ENCODE measurements around the gene TMEM132D. TPM values are rescaled to one million over a fixed set of nuclear protein-coding genes. Genes with fewer than 3 reads are reported as not detected.

TMEM132D gene
- total RNA-seq, 1 donor from 2014 or later, result not detected

- no peaks in the 10 kb centered on the region for H3K36me3 ChIP-seq
- H3K27ac ChIP-seq, result no peak overlapping the region
- H3K27me3 ChIP-seq, result no peaks in the 10 kb centered on the region
- TF ChIP-seq POLR2A (IDR thresholded peaks at IDR 0.05), result no peak
- TF ChIP-seq POLR2AphosphoS5 (IDR thresholded peaks at IDR 0.05; ENCODE audit: insufficient read depth in 1 of 2, low read depth in 1 of 2), result no peak
- TF ChIP-seq, protein P1, sequence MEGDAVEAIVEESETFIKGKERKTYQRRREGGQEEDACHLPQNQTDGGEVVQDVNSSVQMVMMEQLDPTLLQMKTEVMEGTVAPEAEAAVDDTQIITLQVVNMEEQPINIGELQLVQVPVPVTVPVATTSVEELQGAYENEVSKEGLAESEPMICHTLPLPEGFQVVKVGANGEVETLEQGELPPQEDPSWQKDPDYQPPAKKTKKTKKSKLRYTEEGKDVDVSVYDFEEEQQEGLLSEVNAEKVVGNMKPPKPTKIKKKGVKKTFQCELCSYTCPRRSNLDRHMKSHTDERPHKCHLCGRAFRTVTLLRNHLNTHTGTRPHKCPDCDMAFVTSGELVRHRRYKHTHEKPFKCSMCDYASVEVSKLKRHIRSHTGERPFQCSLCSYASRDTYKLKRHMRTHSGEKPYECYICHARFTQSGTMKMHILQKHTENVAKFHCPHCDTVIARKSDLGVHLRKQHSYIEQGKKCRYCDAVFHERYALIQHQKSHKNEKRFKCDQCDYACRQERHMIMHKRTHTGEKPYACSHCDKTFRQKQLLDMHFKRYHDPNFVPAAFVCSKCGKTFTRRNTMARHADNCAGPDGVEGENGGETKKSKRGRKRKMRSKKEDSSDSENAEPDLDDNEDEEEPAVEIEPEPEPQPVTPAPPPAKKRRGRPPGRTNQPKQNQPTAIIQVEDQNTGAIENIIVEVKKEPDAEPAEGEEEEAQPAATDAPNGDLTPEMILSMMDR (IDR thresholded peaks at IDR 0.05), result no peak
- no peak for DNase-seq (ENCODE audit: extremely low spot score in 2 of 2)
- H3K9me3 ChIP-seq, result no peaks in the 10 kb centered on the region
- no peak overlapping the region for H3K4me3 ChIP-seq
- intact Hi-C loops (cut with DNase I), result no loop called here
- no peaks in the 10 kb centered on the region for H3K4me1 ChIP-seq
These were observed 296.1 kb downstream of the TMEM132D start for GRCh38 chr12:129607756-129608155.

- Histone ChIP-seq H3K27me3 (no peaks in the 10 kb centered on the region), H3K4me1 (no peaks in the 10 kb centered on the region), H3K4me3 (no peak overlapping the region), H3K9me3 (no peaks in the 10 kb centered on the region), H3K36me3 (no peaks in the 10 kb centered on the region), H3K27ac (no peak overlapping the region)
- DNase-seq (ENCODE audit: extremely low spot score in 2 of 2), result no peak
- TF ChIP-seq POLR2AphosphoS5 (IDR thresholded peaks at IDR 0.05; ENCODE audit: insufficient read depth in 1 of 2, low read depth in 1 of 2), result no peak
- TF ChIP-seq, protein P1 (IDR thresholded peaks at IDR 0.05), result no peak
- no peak for TF ChIP-seq POLR2A (IDR thresholded peaks at IDR 0.05)
- intact Hi-C loops (cut with DNase I), result no loop called here
These were observed 296.5 kb downstream of the TMEM132D start for GRCh38 chr12:129607301-129607700.

DNA sequence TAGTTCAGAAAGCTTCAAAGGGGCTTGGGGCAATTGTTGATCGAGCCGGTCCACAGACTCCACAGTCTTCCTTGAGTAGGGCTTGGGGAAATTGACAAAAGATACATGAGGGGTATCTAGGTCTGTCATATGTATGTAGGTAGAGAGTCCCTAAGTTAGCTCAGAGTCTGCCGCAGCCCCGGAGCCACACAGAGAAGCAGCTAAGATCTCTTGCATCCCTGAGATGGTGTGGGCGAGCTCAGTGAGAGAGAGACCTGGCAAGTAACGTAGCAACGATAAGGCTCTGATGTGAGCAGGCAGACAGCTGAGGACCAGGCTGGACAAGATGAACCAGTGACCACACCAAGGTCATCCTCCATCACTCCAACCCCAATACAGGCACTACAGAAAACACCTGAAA is 297.6 kb downstream of the TMEM132D start:
- intact Hi-C loops (cut with DNase I), result no loop called here
- no peaks in the 10 kb centered on the region for H3K36me3 ChIP-seq
- TF ChIP-seq POLR2A (IDR thresholded peaks at IDR 0.05), result no peak
- H3K9me3 ChIP-seq, result no peaks in the 10 kb centered on the region
- no peak for DNase-seq (ENCODE audit: extremely low spot score in 2 of 2)
- H3K27me3 ChIP-seq, result no peaks in the 10 kb centered on the region
- no peak overlapping the region for H3K4me3 ChIP-seq
- no peaks in the 10 kb centered on the region for H3K4me1 ChIP-seq
- no peak overlapping the region for H3K27ac ChIP-seq

DNA sequence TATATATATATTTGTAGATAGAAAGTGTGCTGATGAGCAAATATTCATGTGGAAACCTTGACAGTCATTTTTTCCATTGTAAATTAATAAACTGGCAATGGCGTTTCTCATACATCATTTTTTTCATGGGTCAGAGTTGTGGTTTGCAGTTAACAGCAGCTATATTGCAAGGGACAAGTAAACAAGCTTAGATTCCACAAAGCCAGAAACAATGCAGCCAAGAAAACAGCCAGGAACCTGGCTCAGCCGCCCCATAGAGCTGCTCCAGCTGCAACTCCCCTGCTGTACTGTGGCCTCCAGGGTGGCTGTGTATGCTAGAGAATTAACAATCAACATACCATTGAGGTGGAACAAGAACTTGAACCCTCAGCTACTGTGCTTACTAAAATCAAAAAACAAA is 298.2 kb downstream of the TMEM132D start:
- TF ChIP-seq POLR2AphosphoS5 (IDR thresholded peaks at IDR 0.05; ENCODE audit: insufficient read depth in 1 of 2, low read depth in 1 of 2) (no peak), POLR2A (IDR thresholded peaks at IDR 0.05) (no peak)
- TF ChIP-seq, protein P1 (IDR thresholded peaks at IDR 0.05), result no peak
- H3K4me1 ChIP-seq, result no peaks in the 10 kb centered on the region
- H3K27me3 ChIP-seq, result no peaks in the 10 kb centered on the region
- intact Hi-C loops (cut with DNase I), result no loop called here
- no peak for DNase-seq (ENCODE audit: extremely low spot score in 2 of 2)
- H3K36me3 ChIP-seq, result no peaks in the 10 kb centered on the region
- no peak overlapping the region for H3K4me3 ChIP-seq
- no peaks in the 10 kb centered on the region for H3K9me3 ChIP-seq
- no peak overlapping the region for H3K27ac ChIP-seq

- no peak for DNase-seq (ENCODE audit: extremely low spot score in 2 of 2)
- TF ChIP-seq POLR2AphosphoS5 (IDR thresholded peaks at IDR 0.05; ENCODE audit: insufficient read depth in 1 of 2, low read depth in 1 of 2) (no peak), POLR2A (IDR thresholded peaks at IDR 0.05) (no peak)
- TF ChIP-seq, protein P1 (IDR thresholded peaks at IDR 0.05), result no peak
- no peak overlapping the region for H3K4me3 ChIP-seq
- no peaks in the 10 kb centered on the region for H3K27me3 ChIP-seq
- H3K4me1 ChIP-seq, result no peaks in the 10 kb centered on the region
- no peaks in the 10 kb centered on the region for H3K9me3 ChIP-seq
- intact Hi-C loops (cut with DNase I), result no loop called here
- H3K36me3 ChIP-seq, result no peaks in the 10 kb centered on the region
- H3K27ac ChIP-seq, result no peak overlapping the region
These were observed 299.3 kb downstream of the TMEM132D start for GRCh38 chr12:129604506-129604905.

- H3K4me3 ChIP-seq, result no peak overlapping the region
- DNase-seq (ENCODE audit: extremely low spot score in 2 of 2), result no peak
- no peaks in the 10 kb centered on the region for H3K4me1 ChIP-seq
- intact Hi-C loops (cut with DNase I), result no loop called here
- TF ChIP-seq, protein P1 (IDR thresholded peaks at IDR 0.05), result no peak
- no peak for TF ChIP-seq POLR2A (IDR thresholded peaks at IDR 0.05)
- TF ChIP-seq POLR2AphosphoS5 (IDR thresholded peaks at IDR 0.05; ENCODE audit: insufficient read depth in 1 of 2, low read depth in 1 of 2), result no peak
- no peaks in the 10 kb centered on the region for H3K27me3 ChIP-seq
- H3K36me3 ChIP-seq, result no peaks in the 10 kb centered on the region
- H3K27ac ChIP-seq, result no peak overlapping the region
- H3K9me3 ChIP-seq, result no peaks in the 10 kb centered on the region
These were observed 304.4 kb downstream of the TMEM132D start for GRCh38 chr12:129599406-129599805.

Measured in vagina (tissue), 2 donors.